Measurements from ENCODE around the gene SPARCL1.
"Not testable (repeated sequence)": the region's sequence is repeated elsewhere in the genome, so short reads cannot be mapped to it uniquely, and the experiment has no call there.

- TF ChIP-seq CTCF (IDR thresholded peaks at IDR 0.05; ENCODE audit: low read length); EZH2 (IDR thresholded peaks at IDR 0.05; ENCODE audit: borderline replicate concordance, low read length): not testable (repeated sequence)
These were observed 45.9 kb downstream of the SPARCL1 start for GRCh38 chr4:87483247-87483646.

Data from OCI-LY1 (cell line).